IMR-90 (cell line): ENCODE results near the gene NOSTRIN. TPM values are rescaled to one million over a fixed set of nuclear protein-coding genes. Genes with fewer than 3 reads are reported as not detected.

Source experiments
- ATAC-seq: fragments of 200-7000 bp; cut with Tn5 transposase; 2 replicates; pipeline ENCODE4 v1.9.1; 2020; ENCODE audit warnings: low read depth, mild to moderate bottlenecking, moderate library complexity
- BruUV-seq: library from RNA; stranded (reverse); fragments of 400-500 nt; replicated peaks from 2 replicates; lab custom pipeline; 2021; lab: Mats Ljungman, UMichigan
- CTCF ChIA-PET: fragments of 300-600 bp; formaldehyde crosslinking; extraction: SDS; loops from one replicate; lab custom pipeline; 2021; ENCODE audit warnings: antibody characterized with exemption; lab: Yijun Ruan, JAX
- POLR2A ChIA-PET: fragments of 300-600 bp; sonication (Branson Sonifier 250); formaldehyde crosslinking; loops from one replicate; lab custom pipeline; 2022; ENCODE audit warnings: antibody characterized with exemption; ENCODE audit not compliant: unreplicated experiment; lab: Charles Lee
- DNase-seq: peaks from one replicate; pipeline ENCODE4 v3.0.0; 2013
- H2AFZ ChIP-seq: replicated peaks from 2 replicates; pipeline ENCODE3; 2013; ENCODE audit warnings: low read length, mild to moderate bottlenecking; ENCODE audit not compliant: poor library complexity
- H2AK5ac ChIP-seq: 2 replicates; pipeline ENCODE4 v1.6.1; 2013; ENCODE audit warnings: low read depth, low read length, inconsistent platforms
- H2AK9ac ChIP-seq: replicated peaks from 2 replicates; pipeline ENCODE3; 2013; ENCODE audit warnings: mild to moderate bottlenecking, low read depth, low read length, moderate library complexity; ENCODE audit not compliant: poor library complexity
- H2BK120ac ChIP-seq: 2 replicates; pipeline ENCODE4 v1.6.1; 2013; ENCODE audit warnings: low read depth, low read length, inconsistent platforms
- H2BK15ac ChIP-seq: 3 replicates; pipeline ENCODE4 v1.6.1; 2013; ENCODE audit warnings: low read depth, low read length, inconsistent platforms
- H2BK20ac ChIP-seq: 2 replicates; pipeline ENCODE4 v1.6.1; 2013; ENCODE audit warnings: low read depth, mild to moderate bottlenecking, inconsistent platforms, low read length, moderate library complexity
- H2BK5ac ChIP-seq: 2 replicates; pipeline ENCODE4 v1.6.1; 2013; ENCODE audit warnings: mild to moderate bottlenecking, low read depth, low read length, inconsistent platforms; ENCODE audit not compliant: poor library complexity, severe bottlenecking
- H3K14ac ChIP-seq: replicated peaks from 2 replicates; pipeline ENCODE4 v1.6.1; 2013; ENCODE audit warnings: low read depth, low read length, inconsistent platforms
- H3K18ac ChIP-seq: 2 replicates; pipeline ENCODE4 v1.6.1; 2013; ENCODE audit warnings: low read depth, low read length, control low read depth
- H3K23ac ChIP-seq: 2 replicates; pipeline ENCODE4 v1.6.1; 2013; ENCODE audit warnings: low read depth, low read length, inconsistent platforms
- H3K27ac ChIP-seq: 2 replicates; pipeline ENCODE4 v1.5.1; 2013; ENCODE audit warnings: mild to moderate bottlenecking, control low read depth, low read length; ENCODE audit not compliant: insufficient read depth
- H3K27me3 ChIP-seq: 2 replicates; pipeline ENCODE4 v1.6.1; 2013; ENCODE audit warnings: low read length; ENCODE audit not compliant: control insufficient read depth, insufficient read depth
- H3K36me3 ChIP-seq: 2 replicates; pipeline ENCODE4 v1.6.1; 2013; ENCODE audit warnings: low read length, mixed read lengths; ENCODE audit not compliant: control insufficient read depth, insufficient read depth
- H3K4ac ChIP-seq: 2 replicates; pipeline ENCODE4 v1.6.1; 2013; ENCODE audit warnings: low read depth, low read length, inconsistent platforms
- H3K4me1 ChIP-seq: 2 replicates; pipeline ENCODE4 v1.6.1; 2013; ENCODE audit warnings: low read length, mixed read lengths; ENCODE audit not compliant: control insufficient read depth, insufficient read depth
- H3K4me2 ChIP-seq: 2 replicates; pipeline ENCODE4 v1.6.1; 2013; ENCODE audit warnings: low read depth, mild to moderate bottlenecking, control low read depth, low read length, moderate library complexity
- H3K4me3 ChIP-seq: 2 replicates; pipeline ENCODE4 v1.5.1; 2013; ENCODE audit warnings: low read depth, mild to moderate bottlenecking, control low read depth, low read length, moderate library complexity; ENCODE audit not compliant: insufficient read depth
- H3K56ac ChIP-seq: 2 replicates; pipeline ENCODE4 v1.6.1; 2013; ENCODE audit warnings: low read length, inconsistent platforms; ENCODE audit not compliant: insufficient read depth; ENCODE audit errors: extremely low read depth
- H3K79me1 ChIP-seq, 2 experiments: 2 replicates each; pipeline ENCODE4 v1.6.1; 2013; ENCODE audit warnings: low read length in 2 of 2, inconsistent platforms in 1 of 2, low read depth in 1 of 2
- H3K9ac ChIP-seq: 2 replicates; pipeline ENCODE4 v1.6.1; 2013; ENCODE audit warnings: low read depth, low read length, control low read depth
- H3K9me1 ChIP-seq: 2 replicates; pipeline ENCODE4 v1.6.1; 2013; ENCODE audit warnings: low read length, inconsistent platforms; ENCODE audit not compliant: insufficient read depth
- H3K9me3 ChIP-seq: 2 replicates; pipeline ENCODE4 v1.6.1; 2013; ENCODE audit warnings: low read length; ENCODE audit not compliant: control insufficient read depth, insufficient read depth
- H4K20me1 ChIP-seq: 2 replicates; pipeline ENCODE4 v1.6.1; 2013; ENCODE audit warnings: low read length, inconsistent platforms; ENCODE audit not compliant: insufficient read depth
- H4K5ac ChIP-seq: 2 replicates; pipeline ENCODE4 v1.6.1; 2013; ENCODE audit warnings: mild to moderate bottlenecking, low read depth, low read length, control low read depth
- H4K8ac ChIP-seq, 2 experiments: 2 replicates each; pipeline ENCODE4 v1.6.1; 2013; ENCODE audit warnings: low read depth in 2 of 2, low read length in 2 of 2, control low read depth in 1 of 2, inconsistent platforms in 1 of 2
- H4K91ac ChIP-seq: 2 replicates; pipeline ENCODE4 v1.6.1; 2013; ENCODE audit warnings: low read depth, low read length, inconsistent platforms; ENCODE audit not compliant: insufficient read depth
- CEBPB ChIP-seq: IDR thresholded peaks from 2 replicates; pipeline ENCODE4 v1.6.1; 2012; ENCODE audit warnings: low read depth, low read length, improper control_type of control experiment
- CTCF ChIP-seq: conservative IDR thresholded peaks from 2 replicates; pipeline ENCODE4 v1.5.1; 2012; ENCODE audit warnings: mild to moderate bottlenecking, low read depth, low read length, improper control_type of control experiment
- ELK1 ChIP-seq: fragments of 150-350 bp; IDR thresholded peaks from 2 replicates; pipeline ENCODE4 v1.6.1; 2016; ENCODE audit warnings: low read depth, mild to moderate bottlenecking, low read length, moderate library complexity, borderline replicate concordance
- FOS ChIP-seq: fragments of 150-350 bp; IDR thresholded peaks from 2 replicates; pipeline ENCODE4 v1.6.1; 2016; ENCODE audit warnings: low read depth, low read length
- MAZ ChIP-seq: IDR thresholded peaks from 2 replicates; pipeline ENCODE4 v1.6.1; 2012; ENCODE audit warnings: low read depth, mild to moderate bottlenecking, low read length, improper control_type of control experiment, moderate library complexity, borderline replicate concordance
- NFE2L2 ChIP-seq: fragments of 150-350 bp; IDR thresholded peaks from 2 replicates; pipeline ENCODE4 v1.6.1; 2016; ENCODE audit warnings: low read depth, mild to moderate bottlenecking, low read length
- RFX5 ChIP-seq: IDR thresholded peaks from 2 replicates; pipeline ENCODE4 v1.8.0; 2012; ENCODE audit warnings: low read depth, mild to moderate bottlenecking, low read length, moderate library complexity
- SMC3 ChIP-seq: fragments of 150-350 bp; IDR thresholded peaks from 2 replicates; pipeline ENCODE4 v1.6.1; 2016; ENCODE audit warnings: low read depth, mild to moderate bottlenecking, antibody characterized with exemption, low read length, moderate library complexity
- WGBS, 2 experiments: methylation state at CpG; one replicate each; pipeline versions ENCODE4 v1.1.5 to v1.1.7; 2013; ENCODE audit warnings: missing lambda C conversion rate in 2 of 2; ENCODE audit not compliant: insufficient read length in 1 of 2; ENCODE audit errors: extremely low coverage in 2 of 2; 5-methylcytosine and 5-hydroxymethylcytosine counted together
- dilution Hi-C: fragments of 300-500 bp; cut with HindIII; formaldehyde crosslinking; loops from one replicate; pipeline ENCODE4 v1.14.3; 2018; ENCODE audit warnings: low sequenced_read_pairs; ENCODE audit not compliant: unreplicated experiment
- in situ Hi-C: fragments of 300-500 bp; cut with MboI; formaldehyde crosslinking; loops from 3 replicates; pipeline ENCODE4 v1.14.3; 2019; ENCODE audit warnings: low sequenced_read_pairs, inconsistent platforms, mixed read lengths
- intact Hi-C: fragments of 100-400 bp; cut with micrococcal nuclease; formaldehyde crosslinking; loops from 2 replicates; pipeline ENCODE4 v1.10.0; 2022
- polyA plus RNA-seq, 3 experiments: library from polyadenylated mRNA; depleted of rRNA; stranded (reverse); fragments of >200 nt; gene quantifications; 2 replicates each; pipeline ENCODE4 v1.2.3, GENCODE V29; 2012; ENCODE audit warnings: low replicate concordance in 1 of 3
- total RNA-seq: library from RNA; depleted of rRNA; stranded (reverse); fragments of >200 nt; gene quantifications from 2 replicates; pipeline ENCODE4 v1.2.3, GENCODE V29; 2012

The NOSTRIN gene
- total and polyA plus RNA-seq, 2 of the 4 experiments (the other 2 are of a cell fraction), result 0.15 to 0.18 TPM

DNA sequence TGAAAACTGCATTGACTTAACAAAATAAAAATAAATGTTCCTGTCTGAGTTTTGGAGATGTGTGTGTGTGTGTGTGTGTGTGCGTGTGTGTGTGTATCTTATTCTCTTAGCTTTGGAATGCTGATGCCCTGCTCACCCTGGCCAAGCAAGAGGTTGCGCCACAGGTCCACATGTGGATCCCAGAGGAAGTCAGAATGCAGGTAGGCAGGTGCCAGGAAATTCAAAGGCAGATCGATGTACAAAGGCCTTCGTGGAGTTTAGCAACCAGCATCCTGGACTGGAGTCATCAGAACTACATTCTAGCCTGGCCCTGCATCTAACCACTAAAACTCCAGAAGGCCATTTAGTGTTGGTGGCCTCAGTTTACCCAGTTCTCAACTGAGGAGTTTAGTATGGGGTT is 111.1 kb downstream of the NOSTRIN start:
- Histone ChIP-seq H2AFZ (no peak overlapping the region), H3K9ac (no peak overlapping the region), H3K56ac (no peak overlapping the region), H3K4ac (no peak overlapping the region), H4K5ac (no peak overlapping the region), H3K9me3 (no peaks in the 10 kb centered on the region), H3K27ac (no peak overlapping the region), H3K4me2 (no peak overlapping the region), H3K4me1 (no peaks in the 10 kb centered on the region), H3K27me3 (peaks cover 16% of the 10 kb centered on the region), H2BK15ac (no peak overlapping the region), H2BK20ac (no peak overlapping the region), H4K20me1 (no peaks in the 10 kb centered on the region), H3K23ac (no peak overlapping the region), H3K18ac (no peak overlapping the region), H2BK120ac (no peak overlapping the region), H3K9me1 (no peaks in the 10 kb centered on the region), H4K8ac (no peak overlapping the region), H3K36me3 (no peaks in the 10 kb centered on the region), H3K4me3 (no peak overlapping the region), H3K79me1 (no peaks in the 10 kb centered on the region), H4K91ac (no peak overlapping the region), H3K14ac (no peak overlapping the region), H2BK5ac (no peak overlapping the region), H2AK5ac (no peak overlapping the region), H2AK9ac (no peak overlapping the region)
- WGBS, 2 experiments, result no CpG with 5 or more reads among the region's 4 CpGs
- in situ Hi-C loops, result no loop called here
- dilution Hi-C loops, result no loop called here
- ATAC-seq (no peak), DNase-seq (no peak)
- no TSS peak for BruUV-seq
- intact Hi-C loops, result loop anchor here (10.0 kb wide), 1 partner anchor 779 kb away; no protein-coding TSS in a partner anchor
- no peak for TF ChIP-seq ELK1
- no peak for TF ChIP-seq RFX5
- TF ChIP-seq MAZ, result no peak
- TF ChIP-seq CTCF, result no peak
- TF ChIP-seq FOS, result no peak
- TF ChIP-seq SMC3, result no peak
- no peak for TF ChIP-seq NFE2L2
- TF ChIP-seq CEBPB, result no peak
- ChIA-PET POLR2A (no interaction called here), CTCF (interaction anchor here (0.6 kb wide), 1 partner anchor 641 kb away, joined by 3 read pairs; no protein-coding TSS in a partner anchor)
